NCI-H2029 (cell line): ENCODE results near the gene PLS3.
A peak's percentile ranks its signal among the peaks of the same experiment; 100 is the strongest.
"Not testable (repeated sequence)": the region's sequence is repeated elsewhere in the genome, so short reads cannot be mapped to it uniquely, and the experiment has no call there.

Source experiments
- DNase-seq: peaks from one replicate; lab custom pipeline; 2025; lab: John Stamatoyannopoulos, UW

PLS3 gene

GRCh38 chrX:115606861-115607260 lies 45.9 kb downstream of the PLS3 start:
- no peak for DNase-seq

- no peak for DNase-seq
Observed at GRCh38 chrX:115609621-115610020, 48.6 kb downstream of the PLS3 start.

DNA sequence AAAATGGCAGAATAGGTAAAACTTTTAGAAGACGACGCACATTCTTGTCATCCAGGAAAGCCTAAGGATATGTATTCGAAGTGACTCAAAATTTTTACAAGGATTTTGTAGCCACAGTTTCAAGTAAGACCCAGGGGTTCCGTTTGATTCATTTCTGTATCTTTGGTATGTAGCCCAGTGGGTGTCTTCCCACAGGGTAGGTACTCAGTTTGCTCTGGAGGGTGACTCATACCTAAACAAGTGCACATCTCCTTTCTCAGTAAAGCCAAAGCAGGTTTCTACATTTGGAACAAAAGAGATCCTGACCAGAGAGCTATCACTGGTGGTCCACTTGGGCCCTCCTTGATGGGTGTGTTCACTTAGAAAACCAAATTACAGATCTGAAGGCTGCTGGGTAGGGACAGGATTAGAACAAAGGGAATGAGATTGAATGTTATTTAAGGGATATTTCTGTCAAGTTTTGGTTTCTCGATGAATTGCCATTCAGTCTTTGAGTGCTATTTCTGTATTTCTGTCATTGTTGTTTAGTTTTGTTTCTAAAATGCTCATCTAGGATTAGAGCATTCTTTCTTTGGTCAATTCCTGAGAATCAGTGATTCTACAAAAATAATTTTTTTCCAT lies 56.1 kb downstream of the PLS3 start:
- no peak for DNase-seq

DNA sequence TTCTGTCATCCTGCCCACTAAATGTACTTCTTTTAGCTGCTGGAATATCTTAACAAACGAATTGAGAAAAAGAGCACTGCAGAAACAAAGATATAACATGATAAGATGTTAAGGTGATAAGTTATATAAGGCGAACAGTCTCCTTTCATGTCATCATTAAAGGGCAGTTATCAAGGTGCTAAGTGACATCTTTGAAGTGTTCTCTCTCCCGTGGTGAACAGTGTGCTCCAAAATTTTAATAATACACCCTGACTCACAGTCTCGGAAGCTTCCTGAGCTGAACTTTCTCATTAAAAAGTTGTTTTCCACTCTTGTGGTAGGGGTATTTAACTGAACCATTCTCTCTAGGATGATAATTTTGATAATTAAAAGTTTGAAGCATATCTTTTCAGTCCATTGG lies 61.6 kb downstream of the PLS3 start:
- no peak for DNase-seq

DNA sequence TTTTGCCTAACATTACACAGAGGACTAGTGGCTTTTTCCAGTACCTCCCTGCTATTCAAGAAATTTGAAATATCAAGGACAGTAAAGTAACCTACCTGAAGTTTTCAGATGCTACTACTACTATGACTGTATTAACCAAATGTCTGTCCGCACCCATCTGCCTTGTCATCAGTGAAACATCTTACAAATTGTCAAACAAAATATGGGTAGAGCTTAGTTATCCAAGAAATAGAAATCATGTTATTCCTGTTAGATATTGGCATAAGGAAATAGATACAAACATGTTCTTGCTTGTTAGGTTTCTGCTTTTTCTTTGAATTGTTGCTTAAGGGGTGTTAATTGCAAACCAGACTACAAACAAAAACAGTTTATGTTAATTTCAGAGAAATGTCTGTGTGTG lies 63.9 kb downstream of the PLS3 start:
- no peak for DNase-seq

DNA sequence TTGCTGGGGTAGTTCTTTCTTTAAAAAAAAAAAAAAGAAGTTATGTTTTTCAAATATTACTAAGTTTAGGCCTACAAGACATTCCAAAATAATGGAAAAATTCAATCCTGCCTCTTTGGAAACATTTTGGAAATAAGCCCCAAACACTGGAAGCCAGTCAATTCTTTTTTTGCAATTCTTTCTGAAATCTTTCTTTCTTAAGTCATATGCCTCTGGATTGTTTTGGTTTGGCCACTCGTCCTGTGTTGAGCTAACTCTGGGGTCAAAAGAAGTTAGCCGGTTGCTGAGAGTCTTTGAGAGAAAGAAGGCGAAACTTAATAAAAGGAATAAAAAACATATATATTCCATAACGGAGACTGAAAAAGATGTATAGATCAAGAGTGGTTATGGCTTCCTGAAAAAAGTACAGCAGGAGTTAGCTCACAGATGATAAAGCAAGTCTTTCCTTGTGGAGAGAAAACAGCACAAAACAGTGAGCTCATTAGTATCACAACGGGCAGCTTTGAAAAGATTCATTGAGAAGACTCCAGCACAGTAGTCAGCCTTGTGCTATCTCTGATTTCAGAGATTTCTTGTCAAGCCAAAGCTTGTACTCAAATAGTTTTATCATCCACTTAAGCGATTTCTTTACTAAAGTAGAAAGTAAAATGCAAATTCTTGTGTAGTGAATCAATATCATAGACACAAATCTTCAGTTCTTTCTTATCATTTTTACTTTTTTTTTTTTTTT lies 64.8 kb downstream of the PLS3 start:
- DNase-seq: no peak

DNA sequence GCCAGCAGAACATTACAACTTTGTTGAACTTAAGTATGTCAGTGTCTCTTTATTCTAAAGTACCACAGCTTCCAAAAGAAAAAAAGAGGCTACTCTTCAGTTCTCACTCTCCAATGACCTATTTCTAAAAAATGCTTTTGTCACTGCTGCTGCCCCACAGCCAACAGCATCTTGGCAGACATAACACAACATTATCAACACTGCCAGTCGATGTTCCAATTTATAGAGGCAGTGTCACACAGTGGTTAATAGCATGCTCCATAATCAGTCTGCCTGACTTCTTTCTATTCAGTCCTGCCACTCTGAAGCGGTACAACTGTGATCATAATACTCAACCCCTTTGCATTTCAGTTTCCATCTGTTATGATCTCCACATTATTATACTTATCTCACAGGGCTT lies 69.2 kb downstream of the PLS3 start:
- DNase-seq: no peak

- DNase-seq: no peak
Observed at GRCh38 chrX:115632455-115632854, 71.5 kb downstream of the PLS3 start.

DNA sequence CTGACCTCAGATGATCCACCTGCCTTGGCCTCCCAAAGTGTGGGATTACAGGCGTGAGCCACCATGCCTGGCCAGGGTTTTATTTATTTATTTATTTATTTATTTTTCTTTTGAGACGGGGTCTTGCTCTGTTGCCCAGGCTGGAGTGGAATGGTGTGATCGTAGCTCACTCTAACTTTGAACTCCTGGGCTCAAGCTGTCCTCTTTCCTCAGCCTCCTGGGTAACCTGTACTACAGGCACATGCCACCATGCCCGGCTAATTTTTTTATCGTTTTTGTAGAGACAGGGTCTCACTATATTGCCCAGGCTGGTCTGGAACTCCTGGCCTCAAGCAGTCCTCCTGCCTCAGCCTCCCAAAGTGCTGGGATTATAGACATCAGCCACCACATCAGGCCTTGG lies 72.4 kb downstream of the PLS3 start:
- not testable (repeated sequence) for DNase-seq

- DNase-seq: no peak
Observed at GRCh38 chrX:115639334-115639880, 78.4 kb downstream of the PLS3 start.

GRCh38 chrX:115642311-115642710 lies 81.3 kb downstream of the PLS3 start:
- no peak for DNase-seq

DNA sequence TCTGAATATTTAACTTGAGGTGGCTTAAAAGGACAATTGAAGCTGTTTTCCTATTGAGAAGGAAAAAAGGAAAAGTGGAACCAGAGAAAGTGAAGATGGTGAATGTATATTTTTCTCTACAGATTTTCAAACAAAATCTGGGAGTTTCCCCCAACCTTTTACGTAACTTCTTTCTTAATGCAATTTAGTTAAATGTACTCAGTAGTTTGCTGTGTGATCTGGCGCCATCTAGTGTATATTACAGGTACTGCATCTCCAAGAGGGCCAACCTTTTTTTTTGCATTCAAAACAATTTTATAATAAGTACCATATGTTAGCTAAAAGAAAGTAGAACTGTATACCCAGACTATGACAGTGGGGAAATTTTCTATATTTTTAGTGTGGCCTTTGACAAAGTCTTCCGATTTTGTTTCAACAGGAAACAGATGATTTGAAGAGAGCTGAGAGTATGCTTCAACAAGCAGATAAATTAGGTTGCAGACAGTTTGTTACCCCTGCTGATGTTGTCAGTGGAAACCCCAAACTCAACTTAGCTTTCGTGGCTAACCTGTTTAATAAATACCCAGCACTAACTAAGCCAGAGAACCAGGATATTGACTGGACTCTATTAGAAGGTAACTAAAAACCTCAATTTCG lies 82.0 kb downstream of the PLS3 start:
- DNase-seq: no peak

GRCh38 chrX:115644397-115644796 lies 83.4 kb downstream of the PLS3 start:
- not testable (repeated sequence) for DNase-seq

GRCh38 chrX:115649461-115650063 lies 88.6 kb downstream of the PLS3 start:
- no peak for DNase-seq

- DNase-seq: no peak
Observed at GRCh38 chrX:115650449-115650848, 89.5 kb downstream of the PLS3 start.

DNA sequence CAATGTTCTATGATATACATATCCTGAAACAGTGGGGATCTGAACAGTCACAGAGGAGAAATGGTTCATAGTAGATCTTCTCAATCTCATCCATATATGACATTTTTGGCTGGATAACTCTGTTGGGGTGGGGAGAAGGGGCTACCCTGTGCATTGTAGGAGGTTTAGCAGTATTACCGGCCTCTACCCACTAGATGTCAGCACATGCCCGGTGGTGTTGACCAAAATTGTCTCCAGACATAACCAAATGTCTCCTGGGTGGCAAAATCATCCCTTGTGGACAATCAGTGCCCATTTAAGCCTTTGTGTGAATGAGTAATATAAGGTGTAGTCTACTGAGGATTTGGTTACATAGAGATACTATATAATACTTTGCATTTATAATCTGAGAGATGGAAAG lies 89.9 kb downstream of the PLS3 start:
- DNase-seq: no peak

- no peak for DNase-seq
Observed at GRCh38 chrX:115652221-115652620, 91.2 kb downstream of the PLS3 start.

- DNase-seq: no peak
Observed at GRCh38 chrX:115665122-115665521, 104.1 kb downstream of the PLS3 start.

DNA sequence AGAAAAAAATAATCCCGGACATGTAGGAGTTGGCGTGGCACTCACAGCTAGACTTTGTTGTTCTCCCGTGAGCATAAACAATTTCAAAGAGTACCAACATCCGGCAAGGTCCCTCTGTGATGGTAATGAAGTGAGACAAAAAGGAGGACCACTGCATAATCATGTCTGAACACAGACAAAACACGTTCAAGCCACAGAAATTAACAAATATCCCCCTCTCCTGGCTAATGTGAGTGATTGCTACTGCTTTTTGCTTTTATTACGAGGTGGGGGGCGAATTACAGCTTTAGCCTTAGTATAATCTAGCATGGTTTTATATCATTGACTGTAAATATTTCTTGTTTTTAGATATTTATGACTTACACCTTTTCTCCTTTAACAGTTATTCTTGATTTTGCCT lies 118.5 kb downstream of the PLS3 start:
- no peak for DNase-seq

- no peak for DNase-seq
Observed at GRCh38 chrX:115687595-115687994, 126.6 kb downstream of the PLS3 start.

DNA sequence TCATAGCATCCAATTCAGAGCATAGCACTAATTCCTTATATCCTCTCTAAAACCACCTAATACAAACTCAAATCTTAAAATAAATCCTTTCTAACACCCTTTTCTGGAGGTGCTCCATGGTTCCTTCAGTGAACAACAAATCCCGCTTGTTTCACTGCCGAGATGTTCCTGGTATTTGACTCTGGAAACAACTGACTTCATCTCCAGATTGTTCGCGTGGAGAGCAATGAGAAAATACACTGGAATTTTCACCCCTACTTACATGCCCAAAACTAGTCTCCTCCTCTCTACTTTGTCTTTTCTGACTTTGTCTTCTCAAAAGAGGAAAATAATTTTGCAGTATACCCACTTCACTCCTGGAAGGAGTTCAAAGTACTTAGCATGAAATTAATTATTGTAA lies 129.0 kb downstream of the PLS3 start:
- DNase-seq: no peak

DNA sequence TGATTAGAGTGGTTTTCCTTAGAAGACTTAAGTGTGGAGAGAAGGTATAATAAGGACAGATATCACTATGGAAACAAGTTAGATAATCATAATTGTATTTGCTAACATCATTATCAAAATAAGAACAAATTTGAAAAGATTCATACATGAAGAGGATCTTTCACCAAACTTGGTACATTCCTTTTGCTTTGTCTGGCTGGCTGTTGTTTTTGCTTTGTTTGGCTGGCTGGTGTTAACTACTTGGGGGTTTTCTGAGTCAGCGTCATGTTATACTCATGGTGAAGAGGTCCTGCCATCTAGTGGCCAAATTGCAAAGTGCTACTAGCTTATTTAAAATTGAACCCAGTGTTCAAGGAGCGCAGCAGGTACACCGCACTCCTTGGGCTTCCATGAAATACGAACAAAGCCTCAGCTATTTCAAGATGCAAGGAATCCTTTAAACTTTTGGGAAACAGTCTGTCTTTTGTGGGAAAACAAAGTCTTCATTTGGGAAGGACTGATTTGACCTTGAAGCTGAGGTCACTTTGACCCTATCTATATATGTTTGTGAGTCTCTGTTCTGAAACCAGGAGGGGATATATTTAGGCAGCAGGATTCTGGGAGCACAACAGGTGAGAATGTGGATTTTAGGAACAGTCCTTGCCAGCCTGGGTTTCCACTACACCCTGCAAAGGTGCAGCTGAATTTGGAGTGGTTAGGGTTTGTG lies 129.7 kb downstream of the PLS3 start:
- peak; percentile 30 for DNase-seq
